Measurements from ENCODE around the gene CIBAR2.
A peak's percentile ranks its signal among the peaks of the same experiment; 100 is the strongest.

The CIBAR2 gene

GRCh38 chr16:85134076-85134788 is 22.0 kb upstream of the CIBAR2 start:
- H3K27ac ChIP-seq (ENCODE audit: extremely low read depth, low read depth, low read length): no peak overlapping the region
- H3K4me1 ChIP-seq (ENCODE audit: control insufficient read depth, insufficient read depth, low read length): no peaks in the 10 kb centered on the region
- ChIA-PET POLR2A (interaction anchor here (0.6 kb wide), 1 partner anchor 221 kb away, joined by 3 read pairs; no protein-coding TSS in a partner anchor), CTCF (no interaction called here)
- H3K4me3 ChIP-seq (ENCODE audit: low read depth, low read length): no peak overlapping the region
- H3K9me3 ChIP-seq (ENCODE audit: control insufficient read depth, insufficient read depth, low read depth, low read length): no peaks in the 10 kb centered on the region
- no peaks in the 10 kb centered on the region for H3K36me3 ChIP-seq (ENCODE audit: control insufficient read depth in 2 of 2, insufficient read depth in 1 of 2, low read length in 2 of 2)
- TF ChIP-seq ZNF623 (tag by site-specific recombination; IDR thresholded peaks at IDR 0.05) (peak; percentile 97), ZSCAN23 (tag by site-specific recombination; IDR thresholded peaks at IDR 0.05) (no peak), PRDM1 (tag by site-specific recombination; IDR thresholded peaks at IDR 0.05) (no peak)

GRCh38 chr16:85133290-85133599 is 21.0 kb upstream of the CIBAR2 start:
- no peaks in the 10 kb centered on the region for H3K9me3 ChIP-seq (ENCODE audit: control insufficient read depth, insufficient read depth, low read depth, low read length)
- CTCF ChIA-PET: no interaction called here
- no peaks in the 10 kb centered on the region for H3K4me1 ChIP-seq (ENCODE audit: control insufficient read depth, insufficient read depth, low read length)
- TF ChIP-seq PATZ1 (tag by site-specific recombination; IDR thresholded peaks at IDR 0.05) (no peak), ZBTB1 (tag by site-specific recombination; IDR thresholded peaks at IDR 0.05) (no peak)
- no peak overlapping the region for H3K4me3 ChIP-seq (ENCODE audit: low read depth, low read length)
- no peaks in the 10 kb centered on the region for H3K36me3 ChIP-seq (ENCODE audit: control insufficient read depth in 2 of 2, insufficient read depth in 1 of 2, low read length in 2 of 2)
- POLR2A ChIA-PET: no interaction called here
- no peak overlapping the region for H3K27ac ChIP-seq (ENCODE audit: extremely low read depth, low read depth, low read length)

- no peak overlapping the region for H3K4me3 ChIP-seq (ENCODE audit: low read depth, low read length)
- H3K36me3 ChIP-seq (ENCODE audit: control insufficient read depth in 2 of 2, insufficient read depth in 1 of 2, low read length in 2 of 2): no peaks in the 10 kb centered on the region
- no peak overlapping the region for H3K27ac ChIP-seq (ENCODE audit: extremely low read depth, low read depth, low read length)
- peak; percentile 82 for TF ChIP-seq ZNF664 (tag by site-specific recombination; IDR thresholded peaks at IDR 0.05)
- no peak for TF ChIP-seq PBX3 (CRISPR knock-in tag; IDR thresholded peaks at IDR 0.05)
- H3K4me1 ChIP-seq (ENCODE audit: control insufficient read depth, insufficient read depth, low read length): no peaks in the 10 kb centered on the region
- H3K9me3 ChIP-seq (ENCODE audit: control insufficient read depth, insufficient read depth, low read depth, low read length): no peaks in the 10 kb centered on the region
- POLR2A ChIA-PET: no interaction called here
- CTCF ChIA-PET: no interaction called here
Observed at GRCh38 chr16:85132456-85133289, 20.4 kb upstream of the CIBAR2 start.

GRCh38 chr16:85130705-85131028 is 18.4 kb upstream of the CIBAR2 start:
- TF ChIP-seq PRDM10 (tag by site-specific recombination; IDR thresholded peaks at IDR 0.05) (peak; percentile 67), ZNF398 (tag by site-specific recombination; IDR thresholded peaks at IDR 0.05) (no peak)
- no peaks in the 10 kb centered on the region for H3K36me3 ChIP-seq (ENCODE audit: control insufficient read depth in 2 of 2, insufficient read depth in 1 of 2, low read length in 2 of 2)
- ChIA-PET POLR2A (no interaction called here), CTCF (interaction anchor here (0.6 to 1.1 kb wide), 2 partner anchors 23 to 114 kb away, joined by 3 to 4 read pairs; no protein-coding TSS in a partner anchor)
- H3K27ac ChIP-seq (ENCODE audit: extremely low read depth, low read depth, low read length): no peak overlapping the region
- no peaks in the 10 kb centered on the region for H3K9me3 ChIP-seq (ENCODE audit: control insufficient read depth, insufficient read depth, low read depth, low read length)
- peaks cover 4% of the 10 kb centered on the region for H3K4me1 ChIP-seq (ENCODE audit: control insufficient read depth, insufficient read depth, low read length)
- H3K4me3 ChIP-seq (ENCODE audit: low read depth, low read length): no peak overlapping the region
